SK-N-MC (cell line): ENCODE measurements around the gene BHLHE40.

Source experiments
- FOXP2 ChIP-seq: optimal IDR thresholded peaks from 2 replicates; pipeline ENCODE3; 2011; ENCODE audit warnings: mild to moderate bottlenecking, moderate library complexity; ENCODE audit not compliant: insufficient read depth; ENCODE audit errors: extremely low read length, control extremely low read depth
- POLR2AphosphoS5 ChIP-seq: IDR thresholded peaks from 2 replicates; pipeline ENCODE4 v1.6.1; 2012; ENCODE audit warnings: mild to moderate bottlenecking, low read depth, low read length, borderline replicate concordance

DNA sequence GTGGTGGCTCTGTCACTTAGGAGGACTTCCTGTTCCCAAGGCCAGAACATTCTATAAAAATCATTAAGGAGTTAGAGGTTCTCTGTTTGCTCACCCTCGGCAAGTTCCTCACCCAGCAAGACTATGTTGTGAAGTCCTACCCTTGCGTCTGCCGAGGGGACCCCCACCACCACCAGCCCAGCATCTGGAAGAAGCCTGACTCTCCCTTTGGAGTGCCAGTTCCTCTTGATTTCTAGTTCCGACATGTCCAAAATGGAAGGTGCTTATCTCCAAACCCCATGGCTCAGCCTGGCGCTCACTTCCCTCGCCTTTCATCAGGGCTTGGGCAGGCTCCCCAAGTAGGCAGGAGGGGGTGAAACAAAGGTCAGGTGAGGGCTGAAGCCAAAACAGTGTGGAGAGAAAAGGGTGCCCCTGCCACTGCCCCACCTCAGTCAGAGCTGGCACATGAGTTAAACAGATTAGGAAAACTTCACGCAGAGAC, 41.0 kb downstream of the BHLHE40 start:
- no peak for TF ChIP-seq FOXP2
- TF ChIP-seq POLR2AphosphoS5, result no peak
